Mucosa of stomach (tissue), 1 donor: ENCODE results near the gene RAB10.

Experiments used
- H3K27me3 ChIP-seq: one replicate; pipeline ENCODE4 v1.7.0; 2013; ENCODE audit warnings: mild to moderate bottlenecking, low read length; ENCODE audit not compliant: control insufficient read depth, insufficient read depth
- H3K36me3 ChIP-seq: one replicate; pipeline ENCODE4 v1.7.0; 2013; ENCODE audit warnings: low read length; ENCODE audit not compliant: control insufficient read depth, insufficient read depth
- H3K4me1 ChIP-seq: one replicate; pipeline ENCODE4 v1.7.0; 2013; ENCODE audit warnings: mild to moderate bottlenecking, low read length; ENCODE audit not compliant: control insufficient read depth, insufficient read depth
- H3K4me3 ChIP-seq: one replicate; pipeline ENCODE4 v1.7.0; 2013; ENCODE audit warnings: low read length
- H3K9ac ChIP-seq: one replicate; pipeline ENCODE4 v1.7.0; 2013; ENCODE audit warnings: mild to moderate bottlenecking, low read length, moderate library complexity
- H3K9me3 ChIP-seq: one replicate; pipeline ENCODE4 v1.7.0; 2013; ENCODE audit warnings: mild to moderate bottlenecking, low read length, moderate library complexity; ENCODE audit not compliant: control insufficient read depth
- donor health status: Pancreatic carcinoma.

Gene RAB10

DNA sequence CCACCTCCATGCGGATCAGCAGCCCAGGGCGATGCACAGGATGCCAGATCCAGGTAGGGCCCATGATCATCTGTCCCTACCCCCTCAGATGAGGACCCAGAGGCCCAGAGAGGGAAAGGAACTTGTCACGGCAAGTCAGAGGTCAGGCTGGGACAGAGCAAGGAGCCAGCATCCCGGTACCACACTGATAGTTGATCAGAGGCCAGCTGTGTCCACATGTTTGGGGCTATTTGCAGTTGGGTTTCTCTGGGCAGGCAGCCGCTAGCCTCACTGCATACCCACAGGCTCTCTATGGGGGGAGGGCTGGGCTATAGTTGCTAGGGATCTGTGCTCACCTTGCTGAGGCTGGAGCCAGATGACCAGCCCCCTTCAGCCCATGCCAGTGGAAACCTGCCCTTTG is 148.6 kb downstream of the RAB10 start:
- Histone ChIP-seq H3K36me3 (no peaks in the 10 kb centered on the region), H3K9ac (no peak overlapping the region), H3K9me3 (no peaks in the 10 kb centered on the region), H3K4me1 (peaks cover 20% of the 10 kb centered on the region), H3K4me3 (no peak overlapping the region), H3K27me3 (peaks cover 15% of the 10 kb centered on the region)

DNA sequence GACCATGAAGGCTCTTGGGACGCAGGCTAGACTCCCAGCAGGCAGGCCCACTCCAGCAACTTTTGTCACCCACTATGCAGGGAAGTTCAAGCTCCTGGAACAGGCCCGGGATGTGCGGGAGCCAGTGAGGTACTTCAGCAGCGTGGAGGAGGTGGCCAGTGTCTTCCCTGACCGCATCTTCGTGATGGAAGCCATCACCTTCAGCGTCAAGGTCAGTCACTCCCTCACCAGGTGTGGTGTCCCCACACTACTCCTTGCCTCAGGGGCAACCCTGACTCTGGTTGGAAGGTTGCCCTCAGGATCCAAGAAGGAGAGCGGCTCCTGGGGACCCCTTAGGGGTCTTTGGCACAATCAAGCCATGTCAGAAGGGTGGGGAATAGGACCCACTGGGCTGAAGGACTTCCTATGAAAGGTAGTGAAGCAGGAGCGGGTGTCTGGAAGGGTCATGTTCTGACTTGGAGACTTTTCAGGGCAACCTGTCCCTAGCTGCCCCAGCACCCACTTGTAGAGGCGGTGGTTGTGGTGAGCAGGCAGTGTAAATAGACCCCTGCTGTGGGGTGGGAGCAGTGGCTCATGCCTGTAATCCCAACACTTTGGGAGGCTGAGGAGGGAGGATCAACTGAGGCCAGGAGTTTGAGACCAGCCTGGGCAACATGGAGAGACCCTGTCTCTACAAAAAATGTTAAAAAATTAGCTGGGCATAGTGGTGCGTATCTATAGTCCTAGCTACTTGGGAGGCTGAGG is 149.2 kb downstream of the RAB10 start:
- Histone ChIP-seq H3K9me3 (no peaks in the 10 kb centered on the region), H3K36me3 (no peaks in the 10 kb centered on the region), H3K27me3 (peaks cover 14% of the 10 kb centered on the region), H3K9ac (no peak overlapping the region), H3K4me3 (no peak overlapping the region), H3K4me1 (peaks cover 20% of the 10 kb centered on the region)

DNA sequence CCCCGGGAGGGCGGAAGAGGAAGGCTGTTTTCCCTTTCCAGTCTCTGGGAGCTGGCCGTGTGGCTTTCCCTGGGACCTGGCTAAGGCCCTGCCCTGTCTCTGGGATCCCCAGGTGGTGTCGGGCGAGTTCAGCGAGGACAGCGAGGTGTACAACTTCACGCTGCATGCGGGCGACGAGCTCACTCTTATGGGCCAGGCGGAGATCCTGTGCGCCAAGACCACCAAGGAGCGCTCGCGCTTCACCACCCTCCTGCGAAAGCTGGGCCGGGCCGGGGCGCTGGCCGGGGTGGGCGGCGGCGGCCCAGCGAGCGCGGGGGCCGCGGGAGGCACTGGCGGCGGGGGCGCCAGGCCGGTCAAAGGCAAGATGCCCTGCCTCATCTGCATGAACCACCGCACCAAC is 150.2 kb downstream of the RAB10 start:
- Histone ChIP-seq H3K4me1 (peaks cover 19% of the 10 kb centered on the region), H3K27me3 (peaks cover 12% of the 10 kb centered on the region), H3K9me3 (no peaks in the 10 kb centered on the region), H3K9ac (peak overlapping the region; percentile 28), H3K36me3 (no peaks in the 10 kb centered on the region), H3K4me3 (peak overlapping the region; percentile 41)

DNA sequence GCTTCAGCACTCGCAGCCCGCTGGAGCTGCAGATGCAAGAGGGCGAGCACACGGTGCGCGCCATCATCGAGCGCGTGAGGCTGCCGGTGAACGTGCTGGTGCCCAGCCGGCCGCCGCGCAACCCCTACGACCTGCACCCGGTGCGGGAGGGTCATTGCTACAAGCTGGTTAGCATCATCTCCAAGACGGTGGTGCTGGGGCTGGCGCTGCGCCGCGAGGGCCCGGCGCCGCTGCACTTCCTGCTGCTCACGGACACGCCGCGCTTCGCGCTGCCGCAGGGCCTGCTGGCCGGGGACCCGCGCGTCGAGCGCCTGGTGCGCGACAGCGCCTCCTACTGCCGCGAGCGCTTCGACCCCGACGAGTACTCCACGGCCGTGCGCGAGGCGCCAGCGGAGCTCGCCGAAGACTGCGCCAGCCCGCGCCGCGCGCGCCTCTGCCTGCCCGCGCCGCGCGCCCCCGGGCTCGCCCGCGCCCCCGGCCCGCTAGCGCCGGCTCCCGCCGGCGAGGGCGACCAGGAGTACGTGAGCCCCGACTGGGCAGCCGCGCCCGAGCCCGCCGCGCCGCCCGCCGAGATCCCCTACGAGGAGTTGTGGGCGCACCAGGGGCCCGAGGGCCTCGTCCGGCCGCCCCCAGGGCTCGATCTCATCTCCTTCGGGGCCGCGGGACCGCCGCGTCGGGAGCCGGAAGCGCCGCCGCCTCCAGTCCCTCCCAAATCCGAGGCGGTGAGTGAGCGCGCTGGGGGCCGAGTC is 150.8 kb downstream of the RAB10 start:
- peak overlapping the region; percentile 68 for H3K9ac ChIP-seq
- peaks cover 14% of the 10 kb centered on the region for H3K4me1 ChIP-seq
- no peaks in the 10 kb centered on the region for H3K9me3 ChIP-seq
- H3K27me3 ChIP-seq: peaks cover 6% of the 10 kb centered on the region
- H3K36me3 ChIP-seq: no peaks in the 10 kb centered on the region
- H3K4me3 ChIP-seq: peak overlapping the region; percentile 41

DNA sequence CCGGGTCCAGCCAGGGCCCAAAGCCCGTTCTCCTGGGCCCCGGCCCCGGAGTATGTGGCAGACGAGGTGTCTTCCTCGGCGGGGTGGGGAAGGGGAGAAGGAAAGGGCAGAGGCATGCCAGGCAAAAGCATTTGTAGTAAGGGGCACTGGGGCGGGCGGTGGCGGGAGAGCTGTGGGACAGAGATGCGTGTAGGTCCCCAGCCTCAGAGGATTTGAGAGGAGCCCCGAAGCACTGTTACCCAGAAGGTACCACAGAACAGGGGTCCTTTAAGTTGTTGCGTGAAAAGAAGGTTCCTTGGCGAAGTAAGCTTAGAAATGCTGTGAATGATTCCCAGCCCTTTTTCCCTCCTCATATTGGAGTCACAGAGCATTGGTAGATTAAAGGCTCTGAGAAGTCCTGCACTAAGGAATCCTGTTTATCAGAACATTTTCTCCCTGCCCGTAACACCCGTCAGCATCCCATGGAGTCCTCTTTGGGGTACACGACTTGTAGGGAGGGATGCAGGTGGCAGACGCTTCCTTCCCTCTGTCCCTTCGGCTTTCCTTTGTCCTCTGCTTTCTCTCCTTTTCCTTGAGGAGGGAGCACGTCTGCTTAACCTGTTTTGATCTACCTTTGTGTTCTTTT is 151.5 kb downstream of the RAB10 start:
- peaks cover 14% of the 10 kb centered on the region for H3K4me1 ChIP-seq
- peak overlapping the region; percentile 68 for H3K9ac ChIP-seq
- peak overlapping the region; percentile 31 for H3K4me3 ChIP-seq
- no peaks in the 10 kb centered on the region for H3K36me3 ChIP-seq
- no peaks in the 10 kb centered on the region for H3K9me3 ChIP-seq
- peaks cover 6% of the 10 kb centered on the region for H3K27me3 ChIP-seq

DNA sequence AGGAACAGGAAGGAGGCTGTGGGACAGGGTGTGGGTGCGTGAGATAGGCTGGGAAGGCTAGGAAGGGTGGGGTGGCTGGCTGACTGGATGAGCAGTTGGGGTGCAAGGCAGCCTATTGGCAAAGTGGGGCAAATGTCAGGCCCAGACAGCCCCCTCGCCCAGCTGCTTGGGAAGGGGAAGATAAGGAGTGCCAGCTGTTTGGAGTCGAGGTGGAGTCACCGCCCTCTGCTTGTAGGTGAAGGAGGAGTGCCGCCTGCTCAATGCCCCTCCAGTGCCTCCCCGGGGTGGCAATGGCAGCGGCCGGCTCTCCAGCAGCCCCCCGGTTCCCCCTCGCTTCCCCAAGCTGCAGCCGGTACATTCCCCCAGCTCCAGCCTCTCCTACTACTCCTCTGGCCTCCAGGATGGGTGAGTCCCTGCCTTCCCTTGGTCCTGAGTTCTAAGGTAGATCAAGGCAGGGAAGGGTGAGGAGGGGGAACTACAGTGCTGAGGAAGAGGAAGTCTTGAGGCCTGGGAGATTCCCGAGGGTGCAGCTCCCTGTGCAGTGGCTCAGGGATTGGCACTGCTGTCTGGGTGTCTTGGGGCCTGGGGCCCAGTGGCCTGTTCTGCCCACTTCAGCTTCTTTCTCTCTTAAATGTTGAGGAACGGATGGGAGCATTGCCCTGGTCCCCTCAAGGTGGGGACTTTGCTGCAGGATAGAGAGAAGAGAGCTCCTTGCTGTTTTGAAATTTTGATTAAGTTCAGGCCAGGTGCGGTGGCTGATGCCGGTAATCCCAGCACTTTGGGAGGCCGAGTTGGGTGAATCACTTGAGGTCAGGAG is 152.3 kb downstream of the RAB10 start:
- H3K36me3 ChIP-seq: no peaks in the 10 kb centered on the region
- H3K4me1 ChIP-seq: peaks cover 14% of the 10 kb centered on the region
- H3K27me3 ChIP-seq: peaks cover 6% of the 10 kb centered on the region
- H3K9ac ChIP-seq: peak overlapping the region; percentile 68
- no peaks in the 10 kb centered on the region for H3K9me3 ChIP-seq
- no peak overlapping the region for H3K4me3 ChIP-seq
